Esophagus (tissue), 2 donors: Measurements from ENCODE around the gene COX19. TPM values are rescaled to one million over a fixed set of nuclear protein-coding genes. Genes with fewer than 3 reads are reported as not detected.
A peak's percentile ranks its signal among the peaks of the same experiment; 100 is the strongest.

ENCODE experiments used
- H3K27ac ChIP-seq, 2 donors: one replicate each; pipeline ENCODE4 v1.5.1; 2013; ENCODE audit warnings: low read depth in 2 of 2, mild to moderate bottlenecking in 2 of 2, inconsistent platforms in 1 of 2, low read length in 1 of 2, moderate library complexity in 1 of 2
- H3K27me3 ChIP-seq, 2 donors: one replicate each; pipeline ENCODE4 v1.6.1; 2013; ENCODE audit warnings: low read length in 2 of 2, control low read depth in 1 of 2, mild to moderate bottlenecking in 1 of 2; ENCODE audit not compliant: insufficient read depth in 2 of 2, control insufficient read depth in 1 of 2
- H3K36me3 ChIP-seq, 2 donors: one replicate each; pipeline ENCODE4 v1.6.1; 2013; ENCODE audit warnings: low read length in 1 of 2; ENCODE audit not compliant: control insufficient read depth in 2 of 2, insufficient read depth in 2 of 2
- H3K4me1 ChIP-seq, 2 donors: one replicate each; pipeline ENCODE4 v1.6.1; 2013; ENCODE audit warnings: low read length in 1 of 2; ENCODE audit not compliant: control insufficient read depth in 2 of 2, insufficient read depth in 2 of 2
- H3K4me3 ChIP-seq, 2 donors: one replicate each; pipeline ENCODE4 v1.5.1; 2013; ENCODE audit warnings: low read length in 2 of 2, mild to moderate bottlenecking in 2 of 2, low read depth in 1 of 2, moderate library complexity in 1 of 2
- H3K9me3 ChIP-seq, 2 donors: one replicate each; pipeline ENCODE4 v1.6.1; 2013; ENCODE audit warnings: mild to moderate bottlenecking in 2 of 2, low read depth in 1 of 2, low read length in 1 of 2, moderate library complexity in 1 of 2; ENCODE audit not compliant: control insufficient read depth in 2 of 2, insufficient read depth in 1 of 2
- WGBS, 2 donors: extraction: QIAGEN DNeasy Blood & Tissue Kit; methylation state at CpG; one replicate each; pipeline ENCODE4 v1.1.7; 2013; 5-methylcytosine and 5-hydroxymethylcytosine counted together
- polyA plus RNA-seq, 2 donors: library from polyadenylated mRNA; stranded (reverse); fragments of 200-250 nt; gene quantifications; one replicate each; pipeline ENCODE4 v1.2.3, GENCODE V29; 2013
- donor health status: healthy with polysubstance abuse.
- donor health status: Bipolar disorder and iron deficiency.

COX19 gene
- polyA plus RNA-seq, 2 donors: 4.1 to 5.5 TPM

DNA sequence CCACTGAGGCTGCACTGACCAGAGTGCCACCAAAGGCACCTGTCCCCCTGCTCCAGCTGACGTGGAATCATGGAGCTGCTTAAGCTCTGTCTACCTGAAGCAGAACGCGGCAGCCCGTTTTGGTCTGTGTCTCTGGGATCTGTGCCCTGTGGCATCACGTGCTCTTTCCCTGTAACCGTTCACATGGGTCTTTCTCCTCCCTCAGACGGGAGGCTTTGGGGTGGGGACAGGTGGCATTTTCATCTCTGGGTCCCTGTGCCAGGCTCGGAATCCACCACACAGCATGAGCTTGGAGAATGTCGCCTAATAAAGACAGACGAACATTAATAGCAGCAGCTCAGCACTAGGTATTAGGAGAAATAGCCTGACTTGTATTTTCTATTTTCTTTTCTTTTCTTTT lies 19.3 kb downstream of the COX19 start:
- WGBS, 2 donors: 65 to 76% methylated on average over 10 of the region's 10 CpGs
- Histone ChIP-seq H3K27me3 (peaks cover 0 to 6% of the 10 kb centered on the region in 2 donors), H3K4me1 (peaks cover 0 to 8% of the 10 kb centered on the region in 2 donors), H3K36me3 (no peaks in the 10 kb centered on the region), H3K4me3 (no peak overlapping the region), H3K9me3 (peaks cover 0 to 3% of the 10 kb centered on the region in 2 donors), H3K27ac (no peak overlapping the region)

DNA sequence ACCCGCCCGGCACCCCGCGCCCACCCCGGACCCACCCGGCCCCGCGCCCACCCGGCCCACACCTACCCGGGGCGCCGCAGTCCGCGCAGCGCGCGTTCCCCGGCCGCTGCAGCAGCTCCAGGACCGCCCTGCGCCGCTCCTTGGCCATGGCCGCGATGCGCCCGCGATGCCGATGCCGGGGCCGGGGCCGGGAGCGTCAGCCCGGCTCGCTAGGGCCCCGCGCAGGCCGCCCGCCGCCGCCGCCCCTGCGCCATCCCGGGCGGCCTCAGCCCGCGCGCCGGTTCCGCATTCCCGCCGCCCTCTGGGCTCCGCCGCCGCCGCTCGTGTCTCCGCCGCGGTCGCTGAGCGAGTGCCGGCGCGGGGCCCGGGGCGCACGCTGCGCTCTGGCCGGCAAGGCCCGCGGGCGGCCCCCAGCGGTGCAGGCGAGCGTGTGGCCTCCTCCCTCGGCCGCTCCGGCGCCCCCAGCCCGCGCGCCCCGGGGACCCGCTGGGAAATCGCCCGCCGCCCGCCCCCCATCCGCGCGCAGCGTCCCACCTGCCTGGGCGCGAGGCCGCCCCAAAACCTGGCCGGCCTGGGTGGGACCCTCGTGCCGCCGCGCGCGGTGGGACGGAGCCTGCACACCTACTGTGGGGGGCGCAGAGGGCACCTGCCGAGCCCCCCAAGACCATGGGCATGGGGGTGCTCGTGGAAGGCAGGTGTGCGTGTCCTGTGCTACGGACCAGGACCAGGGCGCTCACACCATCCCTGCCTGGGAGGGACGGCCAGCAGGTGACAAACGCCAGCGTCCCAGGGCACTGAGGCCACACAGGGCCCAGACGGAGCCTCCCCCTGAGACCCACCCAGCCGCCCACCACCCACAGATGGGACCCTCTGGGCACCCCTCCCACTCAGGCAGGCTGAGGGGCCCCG lies 20.8 kb downstream of the COX19 start, which contains the start of gene ADAP1:
Gene ADAP1, minus strand, starts transcription at position 351 of the 909 bp plus-strand sequence. Its CDS starts 203 bp downstream, at position 148.
- Histone ChIP-seq H3K36me3 (no peaks in the 10 kb centered on the region), H3K27ac (peak within 1 kb of the TSS; percentile 14 to 34), H3K27me3 (peaks cover 0 to 6% of the 10 kb centered on the region in 2 donors), H3K4me3 (peak within 1 kb of the TSS; percentile 66 to 69), H3K4me1 (peaks cover 0 to 8% of the 10 kb centered on the region in 2 donors), H3K9me3 (no peaks in the 10 kb centered on the region)
- WGBS, 2 donors: 8 to 11% methylated on average over 67 to 115 of the region's 115 CpGs

- WGBS, 2 donors: 3 to 7% methylated on average over 25 to 73 of the region's 78 CpGs
- Histone ChIP-seq H3K9me3 (no peaks in the 10 kb centered on the region), H3K27ac (peak overlapping the region in 1 of 2 donors; percentile 8), H3K27me3 (peaks cover 0 to 6% of the 10 kb centered on the region in 2 donors), H3K36me3 (no peaks in the 10 kb centered on the region), H3K4me3 (peak overlapping the region; percentile 66 to 69), H3K4me1 (peaks cover 0 to 8% of the 10 kb centered on the region in 2 donors)
Measured at GRCh38 chr7:953547-954327, 21.6 kb downstream of the COX19 start.

GRCh38 chr7:952548-953441 lies 22.6 kb downstream of the COX19 start:
- peaks cover 0 to 6% of the 10 kb centered on the region in 2 donors for H3K27me3 ChIP-seq
- no peak overlapping the region for H3K27ac ChIP-seq
- H3K4me3 ChIP-seq: peak overlapping the region in 1 of 2 donors; percentile 69
- H3K36me3 ChIP-seq: no peaks in the 10 kb centered on the region
- whole genome bisulfite sequencing, 2 donors: 70 to 76% methylated on average over 19 to 20 of the region's 20 CpGs
- H3K9me3 ChIP-seq: no peaks in the 10 kb centered on the region
- peaks cover 0 to 8% of the 10 kb centered on the region in 2 donors for H3K4me1 ChIP-seq

DNA sequence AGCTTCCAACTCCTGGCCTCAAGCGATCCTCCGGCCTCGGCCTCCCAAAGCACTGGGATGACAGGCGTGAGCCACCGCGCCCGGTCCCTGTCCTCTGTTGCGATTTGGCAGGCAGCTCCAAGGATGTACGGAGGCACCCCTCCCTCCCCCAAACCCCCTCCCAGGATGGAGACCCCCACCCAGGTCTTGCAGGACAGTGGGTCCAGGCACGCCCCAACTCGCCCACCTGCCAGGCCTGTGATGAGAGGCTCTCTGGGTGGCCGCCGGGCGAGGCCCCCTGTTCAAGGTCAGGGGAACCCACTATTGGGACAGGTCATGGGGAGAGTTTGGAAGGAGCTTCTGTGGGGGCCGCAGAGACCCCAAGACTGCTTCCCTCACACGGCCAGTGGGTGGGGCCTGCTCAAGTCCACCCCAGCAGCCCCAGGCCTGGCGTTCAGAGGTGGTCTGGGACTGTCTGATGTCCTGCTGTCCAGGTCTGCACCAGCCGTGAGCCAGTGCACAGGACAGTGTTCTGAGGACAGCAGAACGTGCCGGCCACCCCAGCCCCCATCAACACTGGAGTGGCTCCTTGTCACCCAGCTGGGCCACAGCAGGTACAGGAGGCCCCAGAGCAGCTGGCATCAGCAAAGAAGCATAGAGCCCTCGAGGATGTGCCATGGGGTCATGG lies 23.3 kb downstream of the COX19 start:
- H3K4me1 ChIP-seq: peaks cover 0 to 8% of the 10 kb centered on the region in 2 donors
- no peak overlapping the region for H3K27ac ChIP-seq
- H3K4me3 ChIP-seq: no peak overlapping the region
- peaks cover 0 to 6% of the 10 kb centered on the region in 2 donors for H3K27me3 ChIP-seq
- H3K36me3 ChIP-seq: no peaks in the 10 kb centered on the region
- no peaks in the 10 kb centered on the region for H3K9me3 ChIP-seq
- WGBS, 2 donors: 91 to 92% methylated on average over 20 to 21 of the region's 21 CpGs

DNA sequence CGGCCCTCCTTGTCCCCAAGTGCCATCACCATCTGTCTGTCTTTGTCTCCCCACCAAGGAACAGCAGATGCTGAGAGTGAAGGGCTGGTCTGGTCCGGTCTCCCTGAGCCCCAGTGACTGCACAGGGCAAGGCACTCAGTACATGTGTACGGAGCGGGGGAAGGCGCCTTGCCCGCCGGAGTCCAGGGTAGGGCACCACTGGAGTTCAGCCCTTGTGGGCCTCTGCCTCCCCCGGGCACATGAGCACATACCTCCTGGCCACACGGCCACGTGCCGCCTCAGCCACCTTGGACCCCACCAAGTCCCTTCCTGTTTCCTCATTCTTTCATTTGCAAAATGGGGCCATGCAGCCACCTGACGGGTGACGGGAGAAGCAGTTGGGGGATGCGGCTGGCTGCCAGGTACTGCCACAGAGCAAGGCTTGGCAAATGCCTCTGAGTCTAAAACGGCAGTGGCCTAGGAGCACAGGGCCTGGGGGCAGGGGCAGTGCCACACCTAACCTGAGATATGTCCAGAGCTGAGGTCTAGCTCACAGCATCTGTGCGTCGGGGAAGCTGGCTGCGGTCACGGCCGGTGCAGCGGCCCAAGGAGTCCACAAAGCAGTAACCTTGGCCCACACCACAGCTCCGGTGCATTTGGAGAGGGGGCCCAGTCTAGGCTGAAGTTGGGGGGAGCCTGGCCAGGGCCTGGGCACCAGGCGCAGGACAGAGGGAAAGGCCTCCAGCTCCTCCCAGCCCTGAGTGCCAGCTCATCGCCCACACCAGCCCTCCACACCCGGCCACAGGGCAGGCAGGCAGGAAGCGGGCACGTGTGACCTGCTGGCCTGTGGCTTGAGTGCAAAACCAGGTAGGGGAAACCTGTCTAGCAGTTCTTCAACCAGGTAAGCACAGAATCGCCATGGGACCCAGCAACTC lies 26.1 kb downstream of the COX19 start:
- peaks cover 0 to 18% of the 10 kb centered on the region in 2 donors for H3K4me1 ChIP-seq
- H3K27ac ChIP-seq: peak overlapping the region in 1 of 2 donors; percentile 0
- H3K4me3 ChIP-seq: no peak overlapping the region
- H3K27me3 ChIP-seq: peaks cover 0 to 4% of the 10 kb centered on the region in 2 donors
- no peaks in the 10 kb centered on the region for H3K36me3 ChIP-seq
- WGBS, 2 donors: 82 to 90% methylated on average over 27 to 28 of the region's 28 CpGs
- no peaks in the 10 kb centered on the region for H3K9me3 ChIP-seq

GRCh38 chr7:947391-948210 lies 27.7 kb downstream of the COX19 start:
- WGBS, 2 donors: 90 to 93% methylated on average over 34 to 37 of the region's 37 CpGs
- H3K4me1 ChIP-seq: peaks cover 0 to 13% of the 10 kb centered on the region in 2 donors
- H3K27me3 ChIP-seq: peaks cover 0 to 1% of the 10 kb centered on the region in 2 donors
- H3K9me3 ChIP-seq: no peaks in the 10 kb centered on the region
- H3K27ac ChIP-seq: no peak overlapping the region
- H3K36me3 ChIP-seq: no peaks in the 10 kb centered on the region
- H3K4me3 ChIP-seq: no peak overlapping the region
